ENCODE results near the gene DNAH14. TPM values are rescaled to one million over a fixed set of nuclear protein-coding genes. Genes with fewer than 3 reads are reported as not detected.
"Not testable (repeated sequence)": the region's sequence is repeated elsewhere in the genome, so short reads cannot be mapped to it uniquely, and the experiment has no call there.

The DNAH14 gene
- total and polyA plus RNA-seq, 2 donors (not counting 1 experiment from before 2014, with no cell fraction given): not detected

DNA sequence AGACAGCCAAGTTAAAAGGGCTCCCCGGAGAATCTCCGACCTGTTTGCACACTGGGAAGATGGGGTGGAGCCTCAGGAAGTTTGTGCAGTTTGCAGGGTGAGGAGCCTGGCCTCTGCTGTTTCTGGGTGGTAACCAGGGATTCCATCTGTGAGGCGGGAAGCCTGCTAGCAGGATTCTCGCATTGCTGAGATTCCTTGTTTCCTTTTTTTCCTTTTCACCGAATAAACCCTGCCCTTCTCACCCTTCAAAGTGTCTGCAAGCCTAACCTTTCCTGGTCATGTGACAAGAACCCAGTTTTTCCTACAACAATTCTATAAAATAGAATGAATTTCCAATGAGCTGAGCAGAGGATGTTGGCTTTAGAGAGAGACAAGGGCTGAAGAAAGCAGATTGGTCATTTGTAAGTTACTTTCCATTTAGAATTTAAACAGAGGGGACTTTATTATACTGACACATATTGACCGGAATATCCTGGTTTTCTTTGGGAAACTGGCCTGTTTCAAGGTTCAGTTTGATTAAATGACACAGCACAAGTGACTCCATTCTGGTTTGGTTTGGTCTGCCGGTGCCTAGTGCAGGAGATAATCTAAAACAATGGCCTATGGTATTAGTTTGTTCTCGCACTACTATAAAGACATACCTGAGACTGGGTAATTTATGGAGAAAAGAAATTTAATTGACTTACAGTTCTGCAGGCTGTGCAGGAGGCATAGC, 48.7 kb upstream of the DNAH14 start:
- intact Hi-C loops (cut with micrococcal nuclease): no loop called here
- Histone ChIP-seq H3K27me3 (replicated peaks in 1 of 4; ENCODE audit: control extremely low read depth in 1 of 4, control insufficient read depth in 3 of 4, insufficient read depth in 4 of 4, low read length in 3 of 4) (no peaks in the 10 kb centered on the region), H3K36me3 (replicated peaks in 1 of 2; ENCODE audit: control extremely low read depth in 1 of 2, control insufficient read depth in 1 of 2, extremely low read depth in 1 of 2, insufficient read depth in 2 of 2, low read length in 1 of 2) (no peaks in the 10 kb centered on the region), H3K27ac (ENCODE audit: low read length in 2 of 2) (no peak overlapping the region), H3K4me3 (ENCODE audit: control extremely low read depth in 1 of 5, extremely low read depth in 1 of 5, insufficient read depth in 1 of 5, low read depth in 2 of 5, low read length in 4 of 5) (no peak overlapping the region), H3K79me2 (ENCODE audit: control insufficient read depth, insufficient read depth, low read length) (no peaks in the 10 kb centered on the region), H3K4me2 (replicated peaks; ENCODE audit: low read depth, low read length, poor library complexity, severe bottlenecking) (no peak overlapping the region), H3K9me3 (ENCODE audit: control extremely low read depth in 1 of 3, control insufficient read depth in 2 of 3, insufficient read depth in 1 of 3, low read length in 2 of 3) (peaks cover 0 to 6% (median 0%) of the 10 kb centered on the region in 3 donors), H3K4me1 (ENCODE audit: control insufficient read depth in 2 of 2, insufficient read depth in 2 of 2, low read length in 2 of 2) (no peaks in the 10 kb centered on the region), H3K9ac (ENCODE audit: low read length) (no peak overlapping the region), H4K20me1 (ENCODE audit: control insufficient read depth, insufficient read depth, low read length, poor library complexity, severe bottlenecking) (no peaks in the 10 kb centered on the region), H2AFZ (ENCODE audit: insufficient read depth, low read depth, low read length, poor library complexity, severe bottlenecking) (no peak overlapping the region)
- H3K9me3 Mint-ChIP-seq (ENCODE audit: insufficient read depth): peaks cover 3% of the 10 kb centered on the region
- H3K27ac Mint-ChIP-seq: no peak overlapping the region
- no peak overlapping the region for H3K4me3 Mint-ChIP-seq
- DNase-seq (no peak), ATAC-seq (ENCODE audit: low read depth) (no peak)
- 89% methylated on average over 4 of the region's 8 CpGs for WGBS (ENCODE audit: insufficient coverage)
- TF ChIP-seq, protein P1, sequence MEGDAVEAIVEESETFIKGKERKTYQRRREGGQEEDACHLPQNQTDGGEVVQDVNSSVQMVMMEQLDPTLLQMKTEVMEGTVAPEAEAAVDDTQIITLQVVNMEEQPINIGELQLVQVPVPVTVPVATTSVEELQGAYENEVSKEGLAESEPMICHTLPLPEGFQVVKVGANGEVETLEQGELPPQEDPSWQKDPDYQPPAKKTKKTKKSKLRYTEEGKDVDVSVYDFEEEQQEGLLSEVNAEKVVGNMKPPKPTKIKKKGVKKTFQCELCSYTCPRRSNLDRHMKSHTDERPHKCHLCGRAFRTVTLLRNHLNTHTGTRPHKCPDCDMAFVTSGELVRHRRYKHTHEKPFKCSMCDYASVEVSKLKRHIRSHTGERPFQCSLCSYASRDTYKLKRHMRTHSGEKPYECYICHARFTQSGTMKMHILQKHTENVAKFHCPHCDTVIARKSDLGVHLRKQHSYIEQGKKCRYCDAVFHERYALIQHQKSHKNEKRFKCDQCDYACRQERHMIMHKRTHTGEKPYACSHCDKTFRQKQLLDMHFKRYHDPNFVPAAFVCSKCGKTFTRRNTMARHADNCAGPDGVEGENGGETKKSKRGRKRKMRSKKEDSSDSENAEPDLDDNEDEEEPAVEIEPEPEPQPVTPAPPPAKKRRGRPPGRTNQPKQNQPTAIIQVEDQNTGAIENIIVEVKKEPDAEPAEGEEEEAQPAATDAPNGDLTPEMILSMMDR (IDR thresholded peaks at IDR 0.05): no peak
- no peak for TF ChIP-seq EZH2 (IDR thresholded peaks at IDR 0.05; ENCODE audit: borderline replicate concordance, insufficient read depth, low read depth, low read length, poor library complexity, severe bottlenecking)
- ChIA-PET POLR2A (no interaction called here), CTCF (no interaction called here)
- H3K4me1 Mint-ChIP-seq: no peaks in the 10 kb centered on the region
- H3K27me3 Mint-ChIP-seq: peaks cover 12% of the 10 kb centered on the region

DNA sequence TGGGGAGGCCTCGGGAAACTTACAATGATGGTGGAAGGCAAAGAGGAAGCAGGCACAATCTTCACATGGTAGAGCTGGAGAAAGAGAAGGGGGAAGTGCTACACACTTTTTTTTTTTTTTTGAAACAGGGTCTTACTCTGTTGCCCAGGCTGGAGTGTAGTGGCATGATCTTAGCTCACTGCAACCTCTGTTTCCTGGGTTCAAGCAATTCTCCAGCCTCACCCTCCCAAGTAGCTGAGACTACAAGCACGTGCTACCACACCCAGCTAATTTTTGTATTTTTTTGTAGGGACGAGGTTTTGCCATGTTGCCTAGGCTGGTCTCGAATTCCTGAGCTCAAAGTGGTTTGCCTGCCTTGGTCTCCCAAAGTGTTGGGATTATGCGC, 48.2 kb upstream of the DNAH14 start:
- intact Hi-C loops (cut with micrococcal nuclease); H3K27ac Mint-ChIP-seq; POLR2A ChIA-PET; H3K27me3 ChIP-seq (replicated peaks in 1 of 4; ENCODE audit: control extremely low read depth in 1 of 4, control insufficient read depth in 3 of 4, insufficient read depth in 4 of 4, low read length in 3 of 4); H3K27ac ChIP-seq (ENCODE audit: low read length in 2 of 2); H3K4me3 Mint-ChIP-seq; H3K4me1 Mint-ChIP-seq; H2AFZ ChIP-seq (ENCODE audit: insufficient read depth, low read depth, low read length, poor library complexity, severe bottlenecking); H3K4me3 ChIP-seq (ENCODE audit: control extremely low read depth in 1 of 5, extremely low read depth in 1 of 5, insufficient read depth in 1 of 5, low read depth in 2 of 5, low read length in 4 of 5); H3K36me3 ChIP-seq (replicated peaks in 1 of 2; ENCODE audit: control extremely low read depth in 1 of 2, control insufficient read depth in 1 of 2, extremely low read depth in 1 of 2, insufficient read depth in 2 of 2, low read length in 1 of 2); H3K4me1 ChIP-seq (ENCODE audit: control insufficient read depth in 2 of 2, insufficient read depth in 2 of 2, low read length in 2 of 2); DNase-seq; CTCF ChIA-PET; H3K79me2 ChIP-seq (ENCODE audit: control insufficient read depth, insufficient read depth, low read length); H3K9me3 ChIP-seq (ENCODE audit: control extremely low read depth in 1 of 3, control insufficient read depth in 2 of 3, insufficient read depth in 1 of 3, low read length in 2 of 3); ATAC-seq (ENCODE audit: low read depth); H3K9me3 Mint-ChIP-seq (ENCODE audit: insufficient read depth); H3K9ac ChIP-seq (ENCODE audit: low read length); H3K4me2 ChIP-seq (replicated peaks; ENCODE audit: low read depth, low read length, poor library complexity, severe bottlenecking); H4K20me1 ChIP-seq (ENCODE audit: control insufficient read depth, insufficient read depth, low read length, poor library complexity, severe bottlenecking): not testable (repeated sequence)
- H3K27me3 Mint-ChIP-seq: peaks cover 12% of the 10 kb centered on the region
- WGBS (ENCODE audit: insufficient coverage): 66% methylated on average over 3 of the region's 5 CpGs

Data from B cell (primary cell).